Fibroblast of the aortic adventitia (primary cell): ENCODE data around the gene SLX4IP. TPM values are rescaled to one million over a fixed set of nuclear protein-coding genes. Genes with fewer than 3 reads are reported as not detected.

Experiments
- DNase-seq: peaks from one replicate; pipeline ENCODE4 v3.0.0-alpha.2; 2010; ENCODE audit warnings: low read depth
- H3K4me3 ChIP-seq: 2 replicates; pipeline ENCODE4 v1.5.1; 2011; ENCODE audit warnings: low read depth, mild to moderate bottlenecking, control low read depth, low read length, moderate library complexity
- CTCF ChIP-seq: IDR thresholded peaks from 2 replicates; pipeline ENCODE4 v1.5.1; 2011; ENCODE audit warnings: mild to moderate bottlenecking, low read length, control low read depth, inconsistent platforms; ENCODE audit not compliant: insufficient read depth
- total RNA-seq: library from RNA; depleted of rRNA; stranded (reverse); fragments of >200 nt; gene quantifications from 2 replicates; pipeline ENCODE4 v1.2.3, GENCODE V29; 2012; ENCODE audit warnings: low replicate concordance

SLX4IP gene
- total RNA-seq, 1 donor: 7.0 TPM

DNA sequence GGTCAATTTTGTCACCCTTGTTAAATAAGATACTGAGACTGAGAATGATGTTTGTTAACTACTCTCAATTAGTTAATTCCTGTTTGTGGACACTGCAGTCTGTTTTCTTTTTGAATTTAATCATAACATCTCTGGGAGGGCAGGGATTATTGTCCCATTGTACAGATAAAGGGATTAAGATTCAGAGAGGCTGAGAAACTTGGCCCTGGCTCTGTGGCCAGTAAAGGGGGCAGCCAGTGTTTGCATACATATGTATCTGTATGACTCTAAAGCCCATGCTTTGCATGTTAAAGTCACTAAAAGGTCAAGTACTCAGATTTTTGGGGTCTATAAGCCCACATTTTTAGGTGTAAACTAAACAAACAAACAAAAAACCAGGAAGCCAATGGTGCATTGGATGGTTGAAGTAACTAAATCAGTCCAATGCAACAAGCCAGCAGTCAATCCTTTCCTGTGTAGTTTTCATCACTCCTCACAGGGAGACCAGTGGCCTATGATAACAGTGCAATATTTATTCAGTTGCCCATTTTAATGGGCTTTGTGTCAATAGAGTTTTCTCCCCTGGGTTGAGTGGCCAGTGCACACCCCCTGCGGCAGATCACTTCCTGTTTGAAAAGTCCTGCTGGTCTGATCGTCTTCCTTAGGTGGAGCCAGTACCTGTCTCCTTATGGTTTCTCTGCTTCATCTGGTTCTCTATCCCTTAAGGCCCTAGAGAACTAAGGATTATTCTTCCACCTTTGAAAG, 106.7 kb downstream of the SLX4IP start:
- TF ChIP-seq CTCF: no peak
- no peak overlapping the region for H3K4me3 ChIP-seq
- DNase-seq: no peak

GRCh38 chr20:10542442-10542841, 107.3 kb downstream of the SLX4IP start:
- no peak for TF ChIP-seq CTCF
- H3K4me3 ChIP-seq: no peak overlapping the region
- DNase-seq: no peak

DNA sequence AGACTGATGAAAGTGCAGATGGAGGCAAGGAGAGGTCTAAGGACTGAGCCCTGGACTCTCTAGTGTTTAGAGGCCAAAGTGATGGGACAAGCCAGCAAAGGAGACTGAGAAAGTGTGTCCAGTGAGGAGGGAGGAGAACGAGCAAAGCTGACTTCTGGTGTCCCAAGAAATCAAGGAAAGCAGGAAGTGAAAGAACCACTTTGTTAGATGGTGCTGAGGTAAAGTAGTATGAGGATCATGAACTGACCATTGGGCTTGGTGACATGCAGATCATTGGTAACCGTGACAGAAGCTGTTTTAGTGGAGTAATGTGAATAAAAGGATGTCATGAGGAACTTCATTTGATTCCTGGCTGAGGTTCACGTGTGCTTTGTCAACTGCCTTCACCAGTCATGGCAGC, 108.4 kb downstream of the SLX4IP start:
- H3K4me3 ChIP-seq: no peak overlapping the region
- no peak for TF ChIP-seq CTCF
- no peak for DNase-seq

GRCh38 chr20:10547276-10548114, 112.4 kb downstream of the SLX4IP start:
- no peak for DNase-seq
- no peak for TF ChIP-seq CTCF
- no peak overlapping the region for H3K4me3 ChIP-seq

DNA sequence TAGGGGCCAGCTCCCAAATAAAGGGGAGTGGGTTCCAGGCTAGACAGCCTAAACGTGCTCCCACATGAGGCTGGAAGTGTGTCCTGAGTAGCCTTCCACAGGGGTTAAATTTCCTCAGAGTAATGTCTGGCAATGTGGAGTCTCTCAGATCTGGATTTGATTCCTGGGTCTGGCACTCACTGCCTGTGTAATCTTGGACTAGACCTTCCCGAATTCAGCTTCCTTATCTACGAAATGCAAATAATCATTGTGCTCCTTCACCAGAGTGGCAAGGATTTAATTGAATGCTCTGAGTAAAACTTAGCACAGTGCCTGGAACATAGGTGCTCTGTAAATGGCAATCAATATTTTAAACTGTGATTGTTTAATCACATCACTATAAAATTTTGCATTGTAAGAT, 114.4 kb downstream of the SLX4IP start:
- no peak for TF ChIP-seq CTCF
- DNase-seq: peak; percentile 54
- H3K4me3 ChIP-seq: no peak overlapping the region

- TF ChIP-seq CTCF: no peak
- DNase-seq: no peak
Observed at GRCh38 chr20:10550204-10551118, 115.4 kb downstream of the SLX4IP start.

More at GRCh38 chr20:10550204-10551118, 115.4 kb downstream of the SLX4IP start:
- H3K4me3 ChIP-seq: no peak overlapping the region
